Neural cell (in vitro differentiated cells): ENCODE results near the gene MAML2. TPM values are rescaled to one million over a fixed set of nuclear protein-coding genes. Genes with fewer than 3 reads are reported as not detected.

ENCODE experiments used
- H2AFZ ChIP-seq: fragments of 200-600, 300-800 bp; sonication (generic), shearing (Covaris generic); 2 replicates; pipeline ENCODE4 v1.6.0; 2014; ENCODE audit warnings: low read depth, mild to moderate bottlenecking, antibody characterized with exemption, low read length, moderate library complexity
- H3F3A ChIP-seq: fragments of 200-600 bp; shearing (Covaris generic); 2 replicates; pipeline ENCODE4 v1.6.1; 2016; ENCODE audit warnings: mild to moderate bottlenecking, moderate library complexity, mixed read lengths, antibody characterized with exemption, low read length; ENCODE audit not compliant: insufficient read depth, poor library complexity, severe bottlenecking
- H3K27ac ChIP-seq: fragments of 200-600, 300-800 bp; sonication (generic), shearing (Covaris generic); 2 replicates; pipeline ENCODE4 v1.5.1; 2014; ENCODE audit warnings: mild to moderate bottlenecking, low read length, moderate library complexity
- H3K27me3 ChIP-seq: fragments of 300-800, 200-600 bp; sonication (generic), shearing (Covaris generic); 2 replicates; pipeline ENCODE4 v1.6.0; 2014; ENCODE audit warnings: mild to moderate bottlenecking, low read depth, low read length, moderate library complexity; ENCODE audit not compliant: insufficient read depth
- H3K36me3 ChIP-seq: fragments of 300-800, 200-600 bp; sonication (generic), shearing (Covaris generic); 2 replicates; pipeline ENCODE4 v1.5.1; 2014; ENCODE audit warnings: mild to moderate bottlenecking, antibody characterized with exemption, low read length, moderate library complexity; ENCODE audit not compliant: insufficient read depth
- H3K4me2 ChIP-seq: fragments of 300-800, 200-600 bp; sonication (generic), shearing (Covaris generic); 2 replicates; pipeline ENCODE4 v1.6.0; 2014; ENCODE audit warnings: mild to moderate bottlenecking, low read length
- H3K4me3 ChIP-seq: fragments of 300-800, 200-600 bp; sonication (generic), shearing (Covaris generic); 2 replicates; pipeline ENCODE4 v1.5.1; 2014; ENCODE audit warnings: mild to moderate bottlenecking, low read length, moderate library complexity
- H3K79me2 ChIP-seq: fragments of 200-600 bp; shearing (Covaris generic); replicated peaks from 2 replicates; pipeline ENCODE4 v1.6.0; 2014; ENCODE audit warnings: mild to moderate bottlenecking, low read length, moderate library complexity; ENCODE audit not compliant: insufficient read depth
- H3K9ac ChIP-seq: fragments of 300-800, 200-600 bp; sonication (generic), shearing (Covaris generic); 2 replicates; pipeline ENCODE4 v1.6.1; 2016; ENCODE audit warnings: mild to moderate bottlenecking, low read length, mixed read lengths
- H3K9me2 ChIP-seq: fragments of 200-600 bp; shearing (Covaris generic); 2 replicates; pipeline ENCODE4 v1.6.1; 2016; ENCODE audit warnings: mild to moderate bottlenecking, low read length, mixed read lengths; ENCODE audit not compliant: insufficient read depth
- H3K9me3 ChIP-seq: fragments of 200-600, 300-800 bp; sonication (generic), shearing (Covaris generic); 2 replicates; pipeline ENCODE4 v1.6.1; 2016; ENCODE audit warnings: mild to moderate bottlenecking, mixed run types, low read length, moderate library complexity, mixed read lengths
- H4K20me1 ChIP-seq: fragments of 200-600 bp; shearing (Covaris generic); 2 replicates; pipeline ENCODE4 v1.6.1; 2016; ENCODE audit warnings: mild to moderate bottlenecking, mixed run types; ENCODE audit not compliant: insufficient read depth
- EP300 ChIP-seq: fragments of 450-650 bp; conservative IDR thresholded peaks from 2 replicates; pipeline ENCODE4 v1.6.1; 2014; ENCODE audit warnings: antibody characterized with exemption, mild to moderate bottlenecking, moderate library complexity; ENCODE audit not compliant: poor library complexity, severe bottlenecking
- EZH2 ChIP-seq: fragments of 200-600, 300-800 bp; shearing (Covaris generic), sonication (generic); IDR thresholded peaks from 2 replicates; pipeline ENCODE4 v1.6.1; 2014; ENCODE audit warnings: antibody characterized with exemption, low read length, borderline replicate concordance, mild to moderate bottlenecking; ENCODE audit not compliant: insufficient read depth, poor library complexity, severe bottlenecking
- MXI1 ChIP-seq: fragments of 450-650 bp; conservative IDR thresholded peaks from 2 replicates; pipeline ENCODE4 v1.6.1; 2014; ENCODE audit warnings: antibody characterized with exemption, mild to moderate bottlenecking; ENCODE audit not compliant: poor library complexity, severe bottlenecking
- POLR2AphosphoS5 ChIP-seq: IDR thresholded peaks from 2 replicates; pipeline ENCODE4 v1.6.1; 2012
- RAD21 ChIP-seq: fragments of 450-650 bp; conservative IDR thresholded peaks from 2 replicates; pipeline ENCODE4 v1.6.1; 2014; ENCODE audit warnings: antibody characterized with exemption, mild to moderate bottlenecking, moderate library complexity
- SMC3 ChIP-seq: fragments of 450-650 bp; conservative IDR thresholded peaks from 2 replicates; pipeline ENCODE4 v1.6.1; 2014; ENCODE audit warnings: antibody characterized with exemption, mild to moderate bottlenecking, moderate library complexity; ENCODE audit not compliant: poor library complexity
- TAF1 ChIP-seq: IDR thresholded peaks from 2 replicates; pipeline ENCODE4 v1.6.1; 2012; ENCODE audit warnings: low read depth
- polyA plus RNA-seq: library from polyadenylated mRNA; depleted of rRNA; stranded (reverse); fragments of >200 nt; gene quantifications from 2 replicates; pipeline ENCODE4 v1.2.3, GENCODE V29; 2014
- TF ChIP-seq, protein P1 (sequence below): fragments of 450-650 bp; IDR thresholded peaks from 2 replicates; pipeline ENCODE4 v1.5.1; 2014; ENCODE audit warnings: antibody characterized with exemption, mild to moderate bottlenecking, moderate library complexity; ENCODE audit not compliant: poor library complexity, severe bottlenecking
- TF ChIP-seq, protein P2 (sequence below): IDR thresholded peaks from 2 replicates; pipeline ENCODE4 v1.6.1; 2012; ENCODE audit warnings: borderline replicate concordance

The MAML2 gene
- polyA plus RNA-seq, 1 donor from 2014 or later = 3.6 TPM

DNA sequence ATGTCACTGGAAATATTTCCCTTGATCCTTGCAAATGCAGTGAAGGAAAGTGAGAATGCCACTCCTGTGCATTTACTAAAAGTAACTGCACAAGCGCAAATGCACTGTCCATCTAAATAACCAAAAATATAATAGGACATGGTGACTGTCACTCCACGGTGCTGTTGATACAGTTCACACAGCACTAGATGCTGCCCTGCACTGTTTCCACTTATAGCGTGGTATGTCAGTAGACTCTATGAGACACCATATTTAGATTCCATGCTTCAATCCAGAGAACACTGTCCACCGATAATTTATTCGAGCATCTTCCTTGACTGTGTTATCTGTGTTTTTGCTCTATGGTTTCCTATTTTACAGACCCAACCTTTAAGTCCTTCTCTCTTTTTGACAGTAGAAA, 125.8 kb downstream of the MAML2 start:
- H3F3A ChIP-seq = no peaks in the 10 kb centered on the region

DNA sequence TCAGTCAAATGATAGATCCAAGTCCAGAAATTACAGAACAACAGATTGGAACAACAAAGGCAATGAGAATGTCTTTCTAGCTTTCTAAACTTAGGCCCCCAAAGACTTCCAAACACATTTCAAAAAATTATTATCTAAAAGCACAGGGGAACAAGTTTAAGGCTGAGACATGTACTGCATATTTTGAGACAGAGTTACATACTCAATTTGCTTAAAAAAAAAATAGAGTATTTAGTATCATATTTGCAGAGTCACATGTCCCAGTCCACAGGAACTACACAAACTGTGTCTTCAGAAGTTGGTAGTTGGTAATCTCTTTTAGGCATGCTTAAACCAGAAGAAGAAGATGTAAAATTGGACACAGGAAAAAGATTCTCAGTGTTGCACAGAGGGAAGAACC, 127.2 kb downstream of the MAML2 start:
- no peak overlapping the region for H3K9ac ChIP-seq
- no peaks in the 10 kb centered on the region for H3F3A ChIP-seq
- H3K4me3 ChIP-seq = no peak overlapping the region
- H3K27me3 ChIP-seq = no peaks in the 10 kb centered on the region
- H3K36me3 ChIP-seq = no peaks in the 10 kb centered on the region
- H3K27ac ChIP-seq = no peak overlapping the region
- no peak overlapping the region for H2AFZ ChIP-seq
- no peaks in the 10 kb centered on the region for H4K20me1 ChIP-seq
- H3K79me2 ChIP-seq = no peaks in the 10 kb centered on the region
- H3K9me3 ChIP-seq = no peaks in the 10 kb centered on the region
- TF ChIP-seq RAD21 (no peak), TAF1 (no peak), EZH2 (no peak), EP300 (no peak), SMC3 (no peak), MXI1 (no peak), POLR2AphosphoS5 (no peak)
- TF ChIP-seq, protein P1, sequence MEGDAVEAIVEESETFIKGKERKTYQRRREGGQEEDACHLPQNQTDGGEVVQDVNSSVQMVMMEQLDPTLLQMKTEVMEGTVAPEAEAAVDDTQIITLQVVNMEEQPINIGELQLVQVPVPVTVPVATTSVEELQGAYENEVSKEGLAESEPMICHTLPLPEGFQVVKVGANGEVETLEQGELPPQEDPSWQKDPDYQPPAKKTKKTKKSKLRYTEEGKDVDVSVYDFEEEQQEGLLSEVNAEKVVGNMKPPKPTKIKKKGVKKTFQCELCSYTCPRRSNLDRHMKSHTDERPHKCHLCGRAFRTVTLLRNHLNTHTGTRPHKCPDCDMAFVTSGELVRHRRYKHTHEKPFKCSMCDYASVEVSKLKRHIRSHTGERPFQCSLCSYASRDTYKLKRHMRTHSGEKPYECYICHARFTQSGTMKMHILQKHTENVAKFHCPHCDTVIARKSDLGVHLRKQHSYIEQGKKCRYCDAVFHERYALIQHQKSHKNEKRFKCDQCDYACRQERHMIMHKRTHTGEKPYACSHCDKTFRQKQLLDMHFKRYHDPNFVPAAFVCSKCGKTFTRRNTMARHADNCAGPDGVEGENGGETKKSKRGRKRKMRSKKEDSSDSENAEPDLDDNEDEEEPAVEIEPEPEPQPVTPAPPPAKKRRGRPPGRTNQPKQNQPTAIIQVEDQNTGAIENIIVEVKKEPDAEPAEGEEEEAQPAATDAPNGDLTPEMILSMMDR = no peak
- TF ChIP-seq, protein P2, sequence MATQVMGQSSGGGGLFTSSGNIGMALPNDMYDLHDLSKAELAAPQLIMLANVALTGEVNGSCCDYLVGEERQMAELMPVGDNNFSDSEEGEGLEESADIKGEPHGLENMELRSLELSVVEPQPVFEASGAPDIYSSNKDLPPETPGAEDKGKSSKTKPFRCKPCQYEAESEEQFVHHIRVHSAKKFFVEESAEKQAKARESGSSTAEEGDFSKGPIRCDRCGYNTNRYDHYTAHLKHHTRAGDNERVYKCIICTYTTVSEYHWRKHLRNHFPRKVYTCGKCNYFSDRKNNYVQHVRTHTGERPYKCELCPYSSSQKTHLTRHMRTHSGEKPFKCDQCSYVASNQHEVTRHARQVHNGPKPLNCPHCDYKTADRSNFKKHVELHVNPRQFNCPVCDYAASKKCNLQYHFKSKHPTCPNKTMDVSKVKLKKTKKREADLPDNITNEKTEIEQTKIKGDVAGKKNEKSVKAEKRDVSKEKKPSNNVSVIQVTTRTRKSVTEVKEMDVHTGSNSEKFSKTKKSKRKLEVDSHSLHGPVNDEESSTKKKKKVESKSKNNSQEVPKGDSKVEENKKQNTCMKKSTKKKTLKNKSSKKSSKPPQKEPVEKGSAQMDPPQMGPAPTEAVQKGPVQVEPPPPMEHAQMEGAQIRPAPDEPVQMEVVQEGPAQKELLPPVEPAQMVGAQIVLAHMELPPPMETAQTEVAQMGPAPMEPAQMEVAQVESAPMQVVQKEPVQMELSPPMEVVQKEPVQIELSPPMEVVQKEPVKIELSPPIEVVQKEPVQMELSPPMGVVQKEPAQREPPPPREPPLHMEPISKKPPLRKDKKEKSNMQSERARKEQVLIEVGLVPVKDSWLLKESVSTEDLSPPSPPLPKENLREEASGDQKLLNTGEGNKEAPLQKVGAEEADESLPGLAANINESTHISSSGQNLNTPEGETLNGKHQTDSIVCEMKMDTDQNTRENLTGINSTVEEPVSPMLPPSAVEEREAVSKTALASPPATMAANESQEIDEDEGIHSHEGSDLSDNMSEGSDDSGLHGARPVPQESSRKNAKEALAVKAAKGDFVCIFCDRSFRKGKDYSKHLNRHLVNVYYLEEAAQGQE = no peak
- no peak overlapping the region for H3K4me2 ChIP-seq
- H3K9me2 ChIP-seq = no peaks in the 10 kb centered on the region

More for the DNA sequence above, 125.8 kb downstream of the MAML2 start:
- Histone ChIP-seq H3K27me3 (no peaks in the 10 kb centered on the region), H3K9me2 (no peaks in the 10 kb centered on the region), H3K36me3 (no peaks in the 10 kb centered on the region), H4K20me1 (no peaks in the 10 kb centered on the region), H3K4me2 (no peak overlapping the region), H3K4me3 (no peak overlapping the region), H3K27ac (no peak overlapping the region), H3K9ac (no peak overlapping the region), H3K9me3 (no peaks in the 10 kb centered on the region), H2AFZ (no peak overlapping the region), H3K79me2 (no peaks in the 10 kb centered on the region)
- TF ChIP-seq SMC3 (no peak), EZH2 (no peak), TAF1 (no peak), EP300 (no peak), POLR2AphosphoS5 (no peak), MXI1 (no peak)
- TF ChIP-seq, protein P2 = no peak
- TF ChIP-seq, protein P1 = no peak
